Kidney tubule cell (primary cell): ENCODE measurements around the gene PITPNB.

Experiments
- DNase-seq: peaks from one replicate; pipeline ENCODE4 v3.0.0-alpha.2; 2018; ENCODE audit warnings: low spot score

PITPNB gene

DNA sequence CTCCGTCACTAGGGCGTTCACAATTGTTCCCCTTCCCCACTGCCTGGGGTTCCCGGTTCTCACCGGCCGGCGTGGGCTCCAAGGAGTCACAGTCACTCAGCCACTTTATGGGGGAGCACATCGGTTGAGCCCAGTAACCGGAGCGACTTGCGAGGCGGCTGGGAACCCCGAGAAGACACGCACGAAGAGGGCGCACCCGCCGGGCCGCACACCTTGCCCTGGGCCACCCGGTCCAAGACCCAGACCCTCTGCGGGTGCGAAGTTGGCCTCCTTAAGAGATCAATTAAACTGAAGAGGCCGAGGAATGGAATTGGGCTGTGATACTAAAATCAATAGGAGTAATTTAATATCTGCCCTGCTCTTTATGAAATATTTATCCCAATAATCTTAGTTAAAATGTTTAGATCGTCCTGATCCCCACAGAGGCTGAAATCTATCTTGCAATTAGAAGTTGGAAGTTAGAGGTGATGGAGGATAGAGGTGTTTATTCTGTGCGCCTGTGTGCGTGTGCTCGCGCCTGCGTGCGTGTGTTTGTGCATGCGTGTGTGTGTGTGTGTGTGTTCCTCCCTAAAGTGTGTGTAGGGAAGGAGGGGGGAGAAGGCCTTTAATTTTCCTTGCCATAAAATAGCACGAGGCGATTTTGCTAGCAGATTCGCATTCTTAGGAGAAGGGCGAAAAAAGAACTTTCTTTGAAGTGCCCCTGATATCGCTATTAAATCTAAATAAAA, 116.5 kb downstream of the PITPNB start:
- DNase-seq = no peak
